Adrenal gland (tissue), 12 donors: Measurements from ENCODE around the gene ERC1. TPM values are rescaled to one million over a fixed set of nuclear protein-coding genes. Genes with fewer than 3 reads are reported as not detected.
"Not testable (repeated sequence)": the region's sequence is repeated elsewhere in the genome, so short reads cannot be mapped to it uniquely, and the experiment has no call there.

Source experiments
- DNase-seq, 7 donors: peaks; one replicate each; pipeline ENCODE4 v3.0.0-alpha.2; 2019 to 2020
- H3K27ac ChIP-seq, 5 donors: fragments of 200-600 bp; sonication (generic) in 4 of 5; 1 replicate in 3 of 5; 2 replicates in 2 of 5; pipeline versions ENCODE4 v1.5.1 to v1.8.0; 2016 to 2020; ENCODE audit warnings: mild to moderate bottlenecking in 1 of 5
- H3K27me3 ChIP-seq: fragments of 200-600 bp; 2 replicates; pipeline ENCODE4 v1.8.0; 2021
- H3K36me3 ChIP-seq, 2 donors: fragments of 200-600 bp; replicated peaks in 1 of 2; 1 replicate in 1 of 2; 2 replicates in 1 of 2; pipeline versions ENCODE4 v1.5.1 to v1.8.0; 2018 to 2022
- H3K4me1 ChIP-seq, 2 donors: fragments of 200-600 bp; replicated peaks in 1 of 2; 1 replicate in 1 of 2; 2 replicates in 1 of 2; pipeline versions ENCODE4 v1.5.1 to v1.8.0; 2018 to 2021
- H3K4me3 ChIP-seq, 4 donors: fragments of 200-600 bp; sonication (generic) in 3 of 4; one replicate each; pipeline ENCODE4 v1.5.1; 2016 to 2018
- H3K9me3 ChIP-seq, 3 donors: fragments of 200-600 bp; sonication (generic) in 1 of 3; replicated peaks in 1 of 3; 1 replicate in 2 of 3; 2 replicates in 1 of 3; pipeline versions ENCODE4 v1.5.1 to v1.8.0; 2016 to 2021
- POLR2A ChIP-seq, 2 donors: fragments of 450-650 bp; IDR thresholded peaks; one replicate each; pipeline ENCODE4 v1.6.1; 2017; ENCODE audit warnings: antibody characterized with exemption in 2 of 2, mild to moderate bottlenecking in 2 of 2, moderate library complexity in 1 of 2
- WGBS, 4 donors: extraction: QIAGEN DNeasy Blood & Tissue Kit in 2 of 4; methylation state at CpG; one replicate each; pipeline versions ENCODE4 v1.1.5 to v1.1.7; 2013 to 2017; 5-methylcytosine and 5-hydroxymethylcytosine counted together
- intact Hi-C, 2 donors: fragments of 100-400 bp; cut with DNase I; formaldehyde crosslinking; loops; one replicate each; pipeline versions ENCODE4 v1.14.1 to v1.15.0; 2022 to 2023
- polyA plus RNA-seq, 3 donors: library from polyadenylated mRNA; stranded (reverse); fragments of 200-250 nt in 2 of 3; fragments of 350-450 nt in 1 of 3; fragmentation: Illumina TruSeq in 1 of 3; extraction: RNeasy Lipid Tissue Mini Kit (QIAGEN cat#74804) in 1 of 3; gene quantifications; one replicate each; pipeline ENCODE4 v1.2.3, GENCODE V29; 2013 to 2014
- total RNA-seq, 9 donors: library from RNA; depleted of rRNA in 4 of 9; stranded (reverse); fragments of >200 nt in 4 of 9; fragments of 120-200 nt in 1 of 9; fragmentation: NEBNext Ultra II Directional in 1 of 9; extraction: Animal tissue kit (Norgen Biotek cat#: 25700) in 1 of 9; gene quantifications; one replicate each; pipeline versions ENCODE4 v1.1.0 to v1.2.4, GENCODE V29; 2013 to 2023
- TF ChIP-seq, protein P1 (sequence below), 6 experiments: fragments of 450-650 bp in 4 of 6; fragments of 200-600 bp in 2 of 6; sonication (generic) in 1 of 6; IDR thresholded peaks; 1 replicate in 5 of 6; 2 replicates in 1 of 6; pipeline versions ENCODE4 v1.5.1 to v1.8.0; 2016 to 2021; ENCODE audit warnings: antibody characterized with exemption in 6 of 6, mild to moderate bottlenecking in 2 of 6, moderate library complexity in 1 of 6
- donor health status: healthy with polysubstance abuse.
- donor health status: Bipolar disorder and iron deficiency.
- donor health status: DM: yes; HTN: yes; CAD: no.
- donor health status: DM: no; HTN: no; CAD: no.
- donor health status: DM: no; HTN: no; CAD: no.
- donor health status: DM: yes; HTN: yes; CAD: no.

Gene ERC1
- total and polyA plus RNA-seq, 12 donors: 4.1 to 79.5 (median 40.2) TPM

DNA sequence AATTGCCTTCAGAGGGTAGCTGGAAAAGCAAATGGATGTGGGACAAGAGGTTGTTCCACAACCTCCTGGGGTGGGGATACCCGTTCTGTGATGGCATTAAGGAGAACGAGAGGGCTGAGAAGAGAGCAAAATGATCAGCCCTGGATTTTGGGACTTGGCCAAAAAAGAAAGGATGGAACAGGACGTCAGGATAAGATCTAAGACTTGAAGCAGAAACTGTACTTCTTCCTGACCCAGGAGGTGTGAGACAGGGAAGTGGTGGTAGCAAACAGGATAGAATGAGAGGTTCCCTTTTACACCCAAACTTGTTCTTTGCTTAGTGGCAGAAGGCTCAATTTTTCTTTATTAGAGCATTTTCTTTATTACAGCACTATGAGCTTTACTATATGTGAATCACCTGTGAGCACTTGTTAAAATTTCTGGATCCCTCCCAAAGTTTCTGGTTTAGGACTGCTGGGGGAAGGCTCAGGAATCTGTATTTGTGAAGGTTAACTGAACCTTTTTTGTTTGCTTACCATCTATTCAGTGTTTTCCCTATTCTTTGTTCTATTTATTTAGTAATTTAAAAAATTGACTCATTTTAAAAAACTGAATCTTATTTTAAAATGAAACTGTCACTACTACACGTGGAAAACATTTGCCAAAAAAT is 59.2 kb downstream of the ERC1 start:
- Histone ChIP-seq H3K27ac (no peak overlapping the region), H3K36me3 (no peaks in the 10 kb centered on the region), H3K4me1 (peaks cover 9 to 42% of the 10 kb centered on the region in 2 donors), H3K4me3 (no peak overlapping the region), H3K27me3 (no peaks in the 10 kb centered on the region), H3K9me3 (no peaks in the 10 kb centered on the region)
- 58 to 70% (median 60%) methylated on average over 4 of the region's 4 CpGs for WGBS, 4 donors
- intact Hi-C loops: no loop called here
- no peak for TF ChIP-seq POLR2A (IDR thresholded peaks at IDR 0.05)
- TF ChIP-seq, protein P1, sequence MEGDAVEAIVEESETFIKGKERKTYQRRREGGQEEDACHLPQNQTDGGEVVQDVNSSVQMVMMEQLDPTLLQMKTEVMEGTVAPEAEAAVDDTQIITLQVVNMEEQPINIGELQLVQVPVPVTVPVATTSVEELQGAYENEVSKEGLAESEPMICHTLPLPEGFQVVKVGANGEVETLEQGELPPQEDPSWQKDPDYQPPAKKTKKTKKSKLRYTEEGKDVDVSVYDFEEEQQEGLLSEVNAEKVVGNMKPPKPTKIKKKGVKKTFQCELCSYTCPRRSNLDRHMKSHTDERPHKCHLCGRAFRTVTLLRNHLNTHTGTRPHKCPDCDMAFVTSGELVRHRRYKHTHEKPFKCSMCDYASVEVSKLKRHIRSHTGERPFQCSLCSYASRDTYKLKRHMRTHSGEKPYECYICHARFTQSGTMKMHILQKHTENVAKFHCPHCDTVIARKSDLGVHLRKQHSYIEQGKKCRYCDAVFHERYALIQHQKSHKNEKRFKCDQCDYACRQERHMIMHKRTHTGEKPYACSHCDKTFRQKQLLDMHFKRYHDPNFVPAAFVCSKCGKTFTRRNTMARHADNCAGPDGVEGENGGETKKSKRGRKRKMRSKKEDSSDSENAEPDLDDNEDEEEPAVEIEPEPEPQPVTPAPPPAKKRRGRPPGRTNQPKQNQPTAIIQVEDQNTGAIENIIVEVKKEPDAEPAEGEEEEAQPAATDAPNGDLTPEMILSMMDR (IDR thresholded peaks at IDR 0.05): no peak
- no peak for DNase-seq

DNA sequence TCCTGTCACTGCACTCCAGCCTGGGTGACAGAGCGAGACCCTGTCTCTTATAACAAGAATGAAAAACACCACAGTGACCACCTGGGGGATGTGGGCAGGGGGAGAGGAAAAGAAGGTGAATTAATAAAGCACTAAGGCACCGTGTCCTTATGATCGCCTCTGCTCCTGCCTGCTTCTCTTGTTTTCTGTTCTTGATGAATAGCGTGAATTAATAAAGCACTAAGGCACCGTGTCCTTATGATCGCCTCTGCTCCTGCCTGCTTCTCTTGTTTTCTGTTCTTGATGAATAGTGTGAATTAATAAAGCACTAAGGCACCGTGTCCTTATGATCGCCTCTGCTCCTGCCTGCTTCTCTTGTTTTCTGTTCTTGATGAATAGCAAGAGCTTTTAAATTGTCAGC is 60.6 kb downstream of the ERC1 start:
- H3K9me3 ChIP-seq, DNase-seq, H3K27ac ChIP-seq, intact Hi-C loops, H3K27me3 ChIP-seq, H3K4me3 ChIP-seq, H3K36me3 ChIP-seq: not testable (repeated sequence)
- peaks cover 9 to 41% of the 10 kb centered on the region in 2 donors for H3K4me1 ChIP-seq
- 79 to 93% (median 86%) methylated on average over 8 of the region's 8 CpGs for WGBS, 4 donors

DNA sequence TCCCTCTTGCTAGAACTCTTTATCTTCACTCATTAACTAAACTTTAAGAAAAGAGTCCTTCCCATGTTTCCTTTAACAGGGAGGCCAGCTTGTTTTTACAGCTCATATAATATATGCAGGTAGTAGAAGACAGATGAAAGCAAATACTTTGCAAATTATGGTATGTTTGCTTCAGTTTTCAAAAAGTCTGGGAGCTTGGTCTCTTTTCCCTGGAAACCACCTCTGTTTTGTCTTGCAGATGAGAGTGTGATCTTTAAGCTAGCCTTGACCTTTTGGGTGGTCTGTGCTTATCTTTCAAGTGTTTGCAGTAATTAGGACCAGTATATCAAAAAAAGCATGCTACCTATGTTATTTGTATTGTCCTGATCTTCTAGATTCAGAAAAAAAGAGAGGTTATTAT is 62.7 kb downstream of the ERC1 start:
- Histone ChIP-seq H3K27ac (peak overlapping the region in 3 of 5 donors; percentile 40 to 59 (median 58)), H3K27me3 (no peaks in the 10 kb centered on the region), H3K4me3 (no peak overlapping the region), H3K9me3 (peaks cover 0 to 4% (median 0%) of the 10 kb centered on the region in 3 donors), H3K4me1 (peaks cover 9 to 35% of the 10 kb centered on the region in 2 donors), H3K36me3 (no peaks in the 10 kb centered on the region)
- TF ChIP-seq POLR2A (IDR thresholded peaks at IDR 0.05): no peak
- TF ChIP-seq, protein P1 (IDR thresholded peaks at IDR 0.05): no peak
- intact Hi-C loops: no loop called here
- DNase-seq: no peak

DNA sequence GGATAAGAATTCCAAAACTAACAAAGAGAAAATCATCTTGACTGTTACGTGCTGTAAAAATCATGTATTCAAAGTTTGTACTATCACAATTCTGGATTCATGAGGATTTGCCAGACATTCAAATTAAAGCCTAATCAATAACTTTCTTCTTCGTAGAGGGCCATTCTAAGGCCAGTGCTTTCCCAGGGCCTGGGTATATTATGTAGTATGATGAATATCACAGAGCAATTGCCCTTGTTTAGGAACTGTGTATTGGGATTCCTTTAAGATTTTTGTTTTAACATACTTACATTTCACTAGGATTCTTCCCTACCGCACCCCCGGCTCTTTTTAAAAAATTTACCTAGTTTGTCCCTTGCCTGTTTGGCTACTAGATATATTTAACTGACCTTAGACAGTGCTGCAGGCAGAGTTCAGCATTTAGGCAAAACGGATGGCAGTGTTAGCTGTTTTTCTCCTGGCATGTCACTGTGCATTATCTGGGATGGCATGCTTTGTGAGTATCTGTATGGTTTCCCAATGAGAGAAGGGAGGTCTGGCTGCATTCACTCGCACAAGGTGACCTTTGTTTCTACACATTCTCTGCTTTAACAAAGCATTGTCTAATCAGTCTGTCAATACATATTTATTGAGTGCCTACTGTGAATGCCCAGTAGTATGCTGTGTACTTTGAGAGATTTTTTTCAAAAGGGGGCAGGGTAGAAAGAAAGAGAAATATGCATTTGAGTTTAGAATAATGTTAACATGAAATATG is 63.3 kb downstream of the ERC1 start:
- Histone ChIP-seq H3K4me3 (no peak overlapping the region), H3K36me3 (no peaks in the 10 kb centered on the region), H3K9me3 (peaks cover 0 to 4% (median 0%) of the 10 kb centered on the region in 3 donors), H3K27me3 (no peaks in the 10 kb centered on the region), H3K27ac (peak overlapping the region in 3 of 5 donors; percentile 40 to 59 (median 58)), H3K4me1 (peaks cover 9 to 30% of the 10 kb centered on the region in 2 donors)
- TF ChIP-seq, protein P1 (IDR thresholded peaks at IDR 0.05): no peak
- no peak for TF ChIP-seq POLR2A (IDR thresholded peaks at IDR 0.05)
- WGBS, 4 donors: 22 to 43% (median 30%) methylated on average over 6 of the region's 6 CpGs
- peak in 5 of 7 donors; percentile 13 to 59 (median 32) for DNase-seq
- intact Hi-C loops: no loop called here
